ENCODE data around the gene KIF5B.

DNA sequence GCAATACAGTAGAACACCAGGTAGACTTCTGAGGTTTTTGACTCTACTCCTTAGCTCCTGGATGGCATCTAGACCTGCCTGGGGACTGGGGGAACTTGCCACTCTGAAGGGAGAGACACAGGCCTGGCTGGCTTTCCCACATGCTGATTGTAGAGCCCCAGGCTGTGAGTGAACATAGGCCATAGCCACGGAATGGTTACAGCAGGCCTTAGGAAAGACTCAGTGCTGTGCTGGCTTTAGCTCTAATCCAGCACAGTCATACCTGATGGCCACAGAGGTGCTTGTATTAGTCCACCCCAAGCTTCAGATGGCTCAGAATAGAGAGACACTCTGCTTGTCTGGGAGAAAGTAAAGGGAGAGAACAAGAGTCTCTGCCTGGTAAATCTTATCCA, 92.6 kb downstream of the KIF5B start:
- TF ChIP-seq, protein P1, sequence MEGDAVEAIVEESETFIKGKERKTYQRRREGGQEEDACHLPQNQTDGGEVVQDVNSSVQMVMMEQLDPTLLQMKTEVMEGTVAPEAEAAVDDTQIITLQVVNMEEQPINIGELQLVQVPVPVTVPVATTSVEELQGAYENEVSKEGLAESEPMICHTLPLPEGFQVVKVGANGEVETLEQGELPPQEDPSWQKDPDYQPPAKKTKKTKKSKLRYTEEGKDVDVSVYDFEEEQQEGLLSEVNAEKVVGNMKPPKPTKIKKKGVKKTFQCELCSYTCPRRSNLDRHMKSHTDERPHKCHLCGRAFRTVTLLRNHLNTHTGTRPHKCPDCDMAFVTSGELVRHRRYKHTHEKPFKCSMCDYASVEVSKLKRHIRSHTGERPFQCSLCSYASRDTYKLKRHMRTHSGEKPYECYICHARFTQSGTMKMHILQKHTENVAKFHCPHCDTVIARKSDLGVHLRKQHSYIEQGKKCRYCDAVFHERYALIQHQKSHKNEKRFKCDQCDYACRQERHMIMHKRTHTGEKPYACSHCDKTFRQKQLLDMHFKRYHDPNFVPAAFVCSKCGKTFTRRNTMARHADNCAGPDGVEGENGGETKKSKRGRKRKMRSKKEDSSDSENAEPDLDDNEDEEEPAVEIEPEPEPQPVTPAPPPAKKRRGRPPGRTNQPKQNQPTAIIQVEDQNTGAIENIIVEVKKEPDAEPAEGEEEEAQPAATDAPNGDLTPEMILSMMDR (conservative IDR thresholded peaks at IDR 0.05; ENCODE audit: low read depth, low read length): no peak
- TF ChIP-seq EZH2 (IDR thresholded peaks at IDR 0.05; ENCODE audit: borderline replicate concordance, low read depth, low read length, poor library complexity, severe bottlenecking): no peak
